GM12891 (cell line): ENCODE data around the gene CAV2.

Experiments used
- POLR2A ChIP-seq: IDR thresholded peaks from 2 replicates; pipeline ENCODE4 v1.6.1; 2011; ENCODE audit warnings: low read depth, low read length, control low read depth
- SPI1 ChIP-seq: IDR thresholded peaks from 2 replicates; pipeline ENCODE4 v1.6.1; 2011; ENCODE audit warnings: low read depth, low read length, control low read depth
- TAF1 ChIP-seq: IDR thresholded peaks from 2 replicates; pipeline ENCODE4 v1.6.1; 2011; ENCODE audit warnings: low read depth, low read length, control low read depth

DNA sequence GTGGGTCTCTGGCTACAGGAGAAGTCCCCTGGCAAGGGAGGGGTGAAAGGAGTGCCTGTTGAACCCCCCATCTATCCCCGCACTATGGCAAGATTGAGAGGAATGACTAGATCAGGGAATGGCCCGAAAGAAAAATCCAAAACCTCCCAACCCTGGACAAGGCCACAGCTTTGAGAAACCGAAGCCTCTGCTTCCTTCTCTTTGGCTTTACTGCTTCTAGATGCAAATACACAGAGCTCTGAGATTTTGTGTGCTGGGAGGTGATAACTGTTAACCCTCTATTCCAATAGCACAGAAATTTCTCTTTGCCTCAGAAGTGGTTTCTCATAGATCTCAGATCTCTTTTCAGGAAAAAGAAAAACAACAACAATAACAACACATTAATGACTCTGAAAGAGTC lies 40.3 kb downstream of the CAV2 start:
- TF ChIP-seq POLR2A (no peak), TAF1 (no peak), SPI1 (no peak)
